ENCODE results near the gene TCN1.
"Not testable (repeated sequence)": the region's sequence is repeated elsewhere in the genome, so short reads cannot be mapped to it uniquely, and the experiment has no call there.

TCN1 gene

GRCh38 chr11:59829358-59829757 is 36.9 kb downstream of the TCN1 start:
- no peak overlapping the region for H3K27ac ChIP-seq
- DNase-seq (ENCODE audit: low spot score) = no peak
- ChIA-PET CTCF (no interaction called here), POLR2A (ENCODE audit: low non-redundant PET) (no interaction called here)
- TF ChIP-seq CTCF (conservative IDR thresholded peaks at IDR 0.05; ENCODE audit: low read depth) = no peak

GRCh38 chr11:59822989-59823566 is 43.2 kb downstream of the TCN1 start:
- POLR2A ChIA-PET (ENCODE audit: low non-redundant PET) = no interaction called here

GRCh38 chr11:59818572-59818971 is 47.7 kb downstream of the TCN1 start:
- ChIA-PET POLR2A (ENCODE audit: low non-redundant PET) (no interaction called here), CTCF (no interaction called here)
- no peak for DNase-seq (ENCODE audit: low spot score)
- H3K27ac ChIP-seq = no peak overlapping the region
- TF ChIP-seq CTCF (conservative IDR thresholded peaks at IDR 0.05; ENCODE audit: low read depth) = no peak

More at GRCh38 chr11:59822989-59823566, 43.2 kb downstream of the TCN1 start:
- peak; percentile 56 for DNase-seq (ENCODE audit: low spot score)
- CTCF ChIA-PET = interaction anchor here (0.5 to 1.0 kb wide), 6 partner anchors 23 to 620 kb away, joined by 3 to 7 read pairs (median 4); no protein-coding TSS in a partner anchor
- no peak overlapping the region for H3K27ac ChIP-seq
- peak; percentile 72 for TF ChIP-seq CTCF (conservative IDR thresholded peaks at IDR 0.05; ENCODE audit: low read depth)

- H3K27ac ChIP-seq; POLR2A ChIA-PET (ENCODE audit: low non-redundant PET): not testable (repeated sequence)
Observed at GRCh38 chr11:59816434-59816833, 49.9 kb downstream of the TCN1 start.

GRCh38 chr11:59815754-59816153 is 50.5 kb downstream of the TCN1 start:
- DNase-seq (ENCODE audit: low spot score) = no peak
- ChIA-PET POLR2A (ENCODE audit: low non-redundant PET) (no interaction called here), CTCF (no interaction called here)
- TF ChIP-seq CTCF (conservative IDR thresholded peaks at IDR 0.05; ENCODE audit: low read depth) = no peak
- no peak overlapping the region for H3K27ac ChIP-seq

More at GRCh38 chr11:59816434-59816833, 49.9 kb downstream of the TCN1 start:
- CTCF ChIA-PET = interaction anchor here (1.3 kb wide), 1 partner anchor 102 kb away, joined by 5 read pairs; no protein-coding TSS in a partner anchor
- not testable (repeated sequence) for DNase-seq (ENCODE audit: low spot score)

- ChIA-PET CTCF (no interaction called here), POLR2A (ENCODE audit: low non-redundant PET) (no interaction called here)
Observed at GRCh38 chr11:59814021-59814420, 52.3 kb downstream of the TCN1 start.

More at GRCh38 chr11:59814021-59814420, 52.3 kb downstream of the TCN1 start:
- H3K27ac ChIP-seq = no peak overlapping the region
- no peak for TF ChIP-seq CTCF (conservative IDR thresholded peaks at IDR 0.05; ENCODE audit: low read depth)
- no peak for DNase-seq (ENCODE audit: low spot score)
